DMS 273 treated with DMSO at 0.1 percent for 48 hours (cell line): ENCODE data around the gene VSIR.

Source experiments
- DNase-seq: peaks from one replicate; lab custom pipeline; 2025; lab: John Stamatoyannopoulos, UW

VSIR gene

GRCh38 chr10:71727738-71728737 is 45.3 kb downstream of the VSIR start:
- DNase-seq: peak; percentile 47

GRCh38 chr10:71727105-71727737 is 46.1 kb downstream of the VSIR start:
- DNase-seq: no peak

- no peak for DNase-seq
These were observed 46.7 kb downstream of the VSIR start for GRCh38 chr10:71726580-71727104.

GRCh38 chr10:71725998-71726579 is 47.2 kb downstream of the VSIR start:
- DNase-seq: no peak

GRCh38 chr10:71725249-71725648 is 48.1 kb downstream of the VSIR start:
- no peak for DNase-seq

- DNase-seq: no peak
These were observed 48.8 kb downstream of the VSIR start for GRCh38 chr10:71724539-71724938.

- no peak for DNase-seq
These were observed 50.0 kb downstream of the VSIR start for GRCh38 chr10:71723311-71723710.

- DNase-seq: no peak
These were observed 50.5 kb downstream of the VSIR start for GRCh38 chr10:71722849-71723248.

- DNase-seq: no peak
These were observed 52.0 kb downstream of the VSIR start for GRCh38 chr10:71721313-71721712.

- DNase-seq: no peak
These were observed 53.0 kb downstream of the VSIR start for GRCh38 chr10:71720288-71720687.

GRCh38 chr10:71719464-71720201 is 53.7 kb downstream of the VSIR start, which contains the start of gene C10orf105:
C10orf105 (minus strand) TSS chr10:71719778; CDS start chr10:71716337, 3,441 bp downstream.
- DNase-seq: no peak

- no peak for DNase-seq
These were observed 54.3 kb downstream of the VSIR start for GRCh38 chr10:71719042-71719441.

GRCh38 chr10:71718165-71718698 is 55.1 kb downstream of the VSIR start:
- DNase-seq: no peak

- DNase-seq: no peak
These were observed 55.8 kb downstream of the VSIR start for GRCh38 chr10:71717551-71717951.

GRCh38 chr10:71717056-71717455 is 56.3 kb downstream of the VSIR start:
- DNase-seq: no peak

- no peak for DNase-seq
These were observed 56.9 kb downstream of the VSIR start for GRCh38 chr10:71716426-71716825.

- no peak for DNase-seq
These were observed 57.5 kb downstream of the VSIR start for GRCh38 chr10:71715860-71716259.

GRCh38 chr10:71715026-71715425 is 58.3 kb downstream of the VSIR start:
- DNase-seq: no peak

- no peak for DNase-seq
These were observed 58.7 kb downstream of the VSIR start for GRCh38 chr10:71714592-71714991.

GRCh38 chr10:71714031-71714410 is 59.3 kb downstream of the VSIR start:
- DNase-seq: no peak
